Smooth muscle cell (in vitro differentiated cells): ENCODE measurements around the gene CSTF1. TPM values are rescaled to one million over a fixed set of nuclear protein-coding genes. Genes with fewer than 3 reads are reported as not detected.
A peak's percentile ranks its signal among the peaks of the same experiment; 100 is the strongest.

Experiments used
- DNase-seq: peaks from one replicate; lab custom pipeline; 2025; ENCODE audit not compliant: unreplicated experiment; lab: John Stamatoyannopoulos, UW
- H2AFZ ChIP-seq: fragments of 200-600 bp; sonication (generic); 2 replicates; pipeline ENCODE4 v1.6.0; 2016; ENCODE audit warnings: antibody characterized with exemption, low read depth, mild to moderate bottlenecking
- H3F3A ChIP-seq: fragments of 200-600 bp; sonication (generic); 2 replicates; pipeline ENCODE4 v1.6.0; 2017; ENCODE audit warnings: antibody characterized with exemption, low read depth
- H3K27ac ChIP-seq: fragments of 200-600 bp; sonication (generic); 2 replicates; pipeline ENCODE4 v1.5.1; 2016; ENCODE audit warnings: low read depth, mild to moderate bottlenecking
- H3K27me3 ChIP-seq: fragments of 200-600 bp; sonication (generic); 2 replicates; pipeline ENCODE4 v1.6.1; 2016; ENCODE audit warnings: low read depth, mild to moderate bottlenecking
- H3K36me3 ChIP-seq: fragments of 200-600 bp; sonication (generic); 2 replicates; pipeline ENCODE4 v1.5.1; 2016; ENCODE audit warnings: low read depth
- H3K4me1 ChIP-seq: fragments of 200-600 bp; sonication (generic); 2 replicates; pipeline ENCODE4 v1.5.1; 2016; ENCODE audit warnings: low read depth
- H3K4me2 ChIP-seq: fragments of 200-600 bp; sonication (generic); 2 replicates; pipeline ENCODE4 v1.6.0; 2016; ENCODE audit warnings: mild to moderate bottlenecking
- H3K4me3 ChIP-seq: fragments of 200-600 bp; sonication (generic); 2 replicates; pipeline ENCODE4 v1.5.1; 2016; ENCODE audit warnings: mild to moderate bottlenecking
- H3K79me2 ChIP-seq: fragments of 200-600 bp; sonication (generic); 2 replicates; pipeline ENCODE4 v1.6.0; 2016; ENCODE audit warnings: low read depth, mild to moderate bottlenecking
- H3K9ac ChIP-seq: fragments of 200-600 bp; sonication (generic); 2 replicates; pipeline ENCODE4 v1.6.0; 2016; ENCODE audit warnings: low read depth
- H3K9me3 ChIP-seq: fragments of 200-600 bp; sonication (generic); replicated peaks from 2 replicates; pipeline ENCODE4 v1.5.1; 2016; ENCODE audit warnings: low read depth
- H4K20me1 ChIP-seq: fragments of 200-600 bp; sonication (generic); 2 replicates; pipeline ENCODE4 v1.6.0; 2016; ENCODE audit warnings: low read depth
- WGBS: methylation state at CpG from one replicate; pipeline ENCODE4 v1.1.7; 2016; ENCODE audit warnings: low lambda C conversion rate; 5-methylcytosine and 5-hydroxymethylcytosine counted together
- polyA plus RNA-seq: library from polyadenylated mRNA; unstranded; fragments of >200 nt; fragmentation: Nextera tagmentation; extraction: Ambion mirVana; gene quantifications from 2 replicates; pipeline ENCODE4 v1.2.1, GENCODE V29; 2016
- total RNA-seq: library from RNA; depleted of rRNA; stranded (reverse); fragments of >200 nt; gene quantifications from 2 replicates; pipeline ENCODE4 v1.2.3, GENCODE V29; 2014
- TF ChIP-seq, protein P1 (sequence below): fragments of 200-600 bp; sonication (generic); IDR thresholded peaks from 2 replicates; pipeline ENCODE4 v1.5.1; 2017; ENCODE audit warnings: borderline replicate concordance, mild to moderate bottlenecking, antibody characterized with exemption; ENCODE audit not compliant: insufficient read depth, poor library complexity, severe bottlenecking

CSTF1 gene
- total and polyA plus RNA-seq, 2 experiments from 2014 or later: 27.8 to 38.5 TPM

DNA sequence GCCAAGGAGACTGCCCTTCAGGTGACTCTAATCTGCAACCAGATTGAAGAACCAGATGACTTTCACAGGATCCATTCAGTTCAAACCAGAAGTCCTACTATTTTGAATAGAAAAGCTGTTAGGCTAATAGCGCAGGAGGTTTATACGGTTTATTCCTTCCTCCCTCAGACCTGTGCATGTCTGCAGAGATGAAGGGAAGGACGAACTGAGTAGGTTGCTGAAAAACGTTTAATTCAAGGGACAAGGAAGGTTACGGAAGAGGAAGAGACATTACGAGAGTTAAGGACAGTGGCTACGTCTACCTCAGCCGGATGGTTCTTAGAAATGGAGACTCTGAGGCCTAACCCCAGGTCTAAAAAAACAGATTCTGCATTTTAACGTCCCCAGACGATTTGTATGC lies 1.4 kb upstream of the CSTF1 start:
- Histone ChIP-seq H3K4me2 (peak overlapping the region; percentile 97), H3K9ac (peak overlapping the region; percentile 80), H4K20me1 (peaks cover 7% of the 10 kb centered on the region), H3K36me3 (peaks cover 3% of the 10 kb centered on the region), H3K79me2 (peaks cover 63% of the 10 kb centered on the region), H3K27ac (no peak overlapping the region), H2AFZ (peak overlapping the region; percentile 96), H3K4me1 (peaks cover 23% of the 10 kb centered on the region), H3K27me3 (no peaks in the 10 kb centered on the region), H3F3A (peaks cover 4% of the 10 kb centered on the region), H3K4me3 (peak overlapping the region; percentile 80), H3K9me3 (no peaks in the 10 kb centered on the region)
- 23% methylated on average over 10 of the region's 10 CpGs for WGBS
- DNase-seq: no peak
- TF ChIP-seq, protein P1, sequence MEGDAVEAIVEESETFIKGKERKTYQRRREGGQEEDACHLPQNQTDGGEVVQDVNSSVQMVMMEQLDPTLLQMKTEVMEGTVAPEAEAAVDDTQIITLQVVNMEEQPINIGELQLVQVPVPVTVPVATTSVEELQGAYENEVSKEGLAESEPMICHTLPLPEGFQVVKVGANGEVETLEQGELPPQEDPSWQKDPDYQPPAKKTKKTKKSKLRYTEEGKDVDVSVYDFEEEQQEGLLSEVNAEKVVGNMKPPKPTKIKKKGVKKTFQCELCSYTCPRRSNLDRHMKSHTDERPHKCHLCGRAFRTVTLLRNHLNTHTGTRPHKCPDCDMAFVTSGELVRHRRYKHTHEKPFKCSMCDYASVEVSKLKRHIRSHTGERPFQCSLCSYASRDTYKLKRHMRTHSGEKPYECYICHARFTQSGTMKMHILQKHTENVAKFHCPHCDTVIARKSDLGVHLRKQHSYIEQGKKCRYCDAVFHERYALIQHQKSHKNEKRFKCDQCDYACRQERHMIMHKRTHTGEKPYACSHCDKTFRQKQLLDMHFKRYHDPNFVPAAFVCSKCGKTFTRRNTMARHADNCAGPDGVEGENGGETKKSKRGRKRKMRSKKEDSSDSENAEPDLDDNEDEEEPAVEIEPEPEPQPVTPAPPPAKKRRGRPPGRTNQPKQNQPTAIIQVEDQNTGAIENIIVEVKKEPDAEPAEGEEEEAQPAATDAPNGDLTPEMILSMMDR: no peak

DNA sequence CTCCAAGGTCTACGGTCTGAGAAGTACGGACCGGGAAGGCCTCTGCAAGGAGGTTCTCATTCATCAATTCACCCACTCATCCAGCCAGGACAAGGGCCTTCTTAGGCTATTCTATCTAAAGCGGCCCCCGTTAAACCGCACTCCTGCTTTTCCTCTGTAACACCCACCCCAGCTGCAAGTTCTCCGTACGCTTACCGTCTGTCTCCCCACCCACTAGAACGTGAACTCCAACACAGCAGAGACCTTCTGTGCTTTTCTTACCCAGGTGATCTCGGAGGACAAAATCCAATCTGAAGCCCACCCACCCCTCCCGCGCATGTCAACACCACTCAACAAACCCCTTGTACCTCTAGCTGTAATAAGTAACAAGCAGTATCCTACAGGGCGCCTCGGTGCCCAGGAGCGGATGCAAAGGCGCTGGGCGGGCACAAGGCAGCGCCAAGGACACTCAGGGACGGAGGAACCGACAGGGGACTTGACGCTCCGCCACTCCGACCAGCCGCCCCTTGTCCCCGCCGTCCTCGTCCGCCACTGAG lies 781 bp upstream of the CSTF1 start:
- Histone ChIP-seq H3K9ac (peak overlapping the region; percentile 80), H3K36me3 (peaks cover 9% of the 10 kb centered on the region), H3K4me2 (peak overlapping the region; percentile 97), H4K20me1 (peaks cover 7% of the 10 kb centered on the region), H2AFZ (peak overlapping the region; percentile 96), H3K27me3 (no peaks in the 10 kb centered on the region), H3K27ac (peak overlapping the region; percentile 86), H3F3A (peaks cover 4% of the 10 kb centered on the region), H3K9me3 (no peaks in the 10 kb centered on the region), H3K4me1 (peaks cover 23% of the 10 kb centered on the region), H3K4me3 (peak overlapping the region; percentile 80), H3K79me2 (peaks cover 58% of the 10 kb centered on the region)
- under 1% methylated on average over 24 of the region's 29 CpGs for WGBS
- TF ChIP-seq, protein P1: no peak
- no peak for DNase-seq

DNA sequence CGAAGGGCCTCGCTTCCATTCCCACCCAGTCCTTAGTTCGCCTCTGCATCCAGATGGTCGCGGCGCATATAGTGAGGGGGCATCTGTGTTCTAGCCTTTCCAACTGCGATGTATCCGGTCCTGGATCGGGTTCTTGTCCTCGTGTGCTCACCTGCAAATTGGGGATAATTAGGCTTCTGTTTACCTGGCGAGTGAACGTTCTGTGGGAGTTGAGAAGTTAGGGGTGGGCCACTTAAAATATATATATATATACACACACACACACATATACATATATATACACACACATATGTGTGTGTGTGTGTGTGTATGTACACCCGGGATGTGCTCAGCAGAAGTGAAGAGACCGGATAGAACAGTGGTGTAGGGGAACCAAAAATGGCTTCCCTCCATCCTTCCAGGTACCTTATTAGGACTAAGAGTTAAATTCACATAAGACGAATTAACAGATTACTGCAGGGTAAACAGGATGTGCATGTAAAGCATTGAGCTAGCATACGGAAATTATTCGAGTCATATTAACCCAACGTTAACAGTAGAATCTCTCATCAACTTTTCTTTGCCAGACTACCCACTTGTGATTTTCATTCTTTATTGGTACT lies 537 bp downstream of the CSTF1 start:
- Histone ChIP-seq H3K4me2 (peak overlapping the region; percentile 97), H3K27ac (peak overlapping the region; percentile 86), H3K4me1 (peaks cover 23% of the 10 kb centered on the region), H3K36me3 (peaks cover 18% of the 10 kb centered on the region), H2AFZ (peak overlapping the region; percentile 96), H4K20me1 (peaks cover 7% of the 10 kb centered on the region), H3K79me2 (peaks cover 48% of the 10 kb centered on the region), H3K27me3 (no peaks in the 10 kb centered on the region), H3K4me3 (peak overlapping the region; percentile 80), H3K9ac (peak overlapping the region; percentile 80), H3F3A (peaks cover 4% of the 10 kb centered on the region), H3K9me3 (no peaks in the 10 kb centered on the region)
- WGBS: 8% methylated on average over 18 of the region's 18 CpGs
- DNase-seq: no peak
- TF ChIP-seq, protein P1: no peak
